GM12872 (cell line): Measurements from ENCODE around the gene SGTA.

ENCODE experiments used
- CTCF ChIP-seq: IDR thresholded peaks from 3 replicates; pipeline ENCODE4 v1.5.1; 2011; ENCODE audit warnings: low read depth, mild to moderate bottlenecking, low read length, moderate library complexity; ENCODE audit not compliant: insufficient read depth

SGTA gene

GRCh38 chr19:2793577-2793976 is 10.5 kb upstream of the SGTA start:
- TF ChIP-seq CTCF = no peak

GRCh38 chr19:2793126-2793525 is 10.1 kb upstream of the SGTA start:
- no peak for TF ChIP-seq CTCF

- no peak for TF ChIP-seq CTCF
Measured at GRCh38 chr19:2791876-2792275, 8.8 kb upstream of the SGTA start.

GRCh38 chr19:2791440-2791839 is 8.4 kb upstream of the SGTA start:
- no peak for TF ChIP-seq CTCF

GRCh38 chr19:2790557-2791271 is 7.6 kb upstream of the SGTA start:
- TF ChIP-seq CTCF = no peak

GRCh38 chr19:2790194-2790556 is 7.1 kb upstream of the SGTA start:
- no peak for TF ChIP-seq CTCF

- TF ChIP-seq CTCF = no peak
Measured at GRCh38 chr19:2788237-2788636, 5.2 kb upstream of the SGTA start.
